ENCODE data around the gene STAC. TPM values are rescaled to one million over a fixed set of nuclear protein-coding genes. Genes with fewer than 3 reads are reported as not detected.

STAC gene
- total RNA-seq, 1 donor from 2014 or later, result 0.09 TPM

DNA sequence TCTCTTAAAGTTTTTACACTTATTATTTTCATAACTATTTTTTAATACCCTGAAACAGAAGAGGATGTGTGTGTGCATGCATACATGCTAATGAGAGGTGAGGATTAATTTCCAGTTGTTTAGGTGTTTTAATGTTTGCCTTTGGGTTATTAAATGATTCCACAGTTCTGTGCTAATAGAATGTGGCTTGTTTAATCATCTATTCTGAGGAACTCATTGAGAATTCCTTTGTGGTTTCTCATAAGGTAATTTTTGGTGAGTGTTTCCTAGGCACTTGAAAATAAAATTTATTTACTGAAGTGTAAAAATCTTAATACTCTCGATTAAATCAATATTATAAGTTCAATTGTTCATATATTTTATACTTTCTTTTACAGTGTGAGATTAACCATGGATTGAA lies 38.0 kb downstream of the STAC start:
- H3K27ac Mint-ChIP-seq, result no peak overlapping the region
- DNase-seq (no peak), ATAC-seq (ENCODE audit: low read depth) (no peak)
- CTCF ChIA-PET, result no interaction called here
- no peaks in the 10 kb centered on the region for H3K36me3 Mint-ChIP-seq (ENCODE audit: low read depth)
- H3K9me3 Mint-ChIP-seq, result peaks cover 3% of the 10 kb centered on the region
- no peak for TF ChIP-seq CTCF (IDR thresholded peaks at IDR 0.05)
- POLR2A ChIA-PET, result no interaction called here
- no peaks in the 10 kb centered on the region for H3K4me1 Mint-ChIP-seq
- intact Hi-C loops (cut with micrococcal nuclease), result no loop called here
- H3K27me3 Mint-ChIP-seq, result peaks cover 8% of the 10 kb centered on the region
- H3K4me3 Mint-ChIP-seq, result no peak overlapping the region

DNA sequence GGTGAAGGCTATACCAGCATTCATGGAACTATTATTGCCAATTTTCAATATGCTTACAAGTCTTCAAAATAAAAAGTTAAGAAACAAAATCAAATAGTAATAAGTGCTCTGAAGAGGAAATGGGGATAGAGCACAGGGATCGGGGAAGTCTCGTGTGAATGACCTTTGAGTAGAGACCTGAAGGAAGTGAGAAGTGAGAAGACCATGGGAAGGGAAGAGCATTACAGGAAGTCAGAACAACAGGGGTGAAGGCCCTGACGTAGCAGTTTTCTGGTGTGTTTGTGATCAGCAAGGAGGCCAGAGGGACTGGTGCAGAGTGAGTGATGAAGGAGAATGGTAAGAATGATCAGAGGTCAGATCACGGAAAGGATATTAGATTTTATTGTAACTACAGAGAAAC lies 48.1 kb downstream of the STAC start:
- intact Hi-C loops (cut with micrococcal nuclease), result no loop called here
- ATAC-seq (ENCODE audit: low read depth) (no peak), DNase-seq (no peak)
- H3K27me3 Mint-ChIP-seq, result no peaks in the 10 kb centered on the region
- no peak for TF ChIP-seq CTCF (IDR thresholded peaks at IDR 0.05)
- H3K27ac Mint-ChIP-seq, result no peak overlapping the region
- POLR2A ChIA-PET, result no interaction called here
- CTCF ChIA-PET, result no interaction called here
- no peaks in the 10 kb centered on the region for H3K9me3 Mint-ChIP-seq
- no peak overlapping the region for H3K4me3 Mint-ChIP-seq
- no peaks in the 10 kb centered on the region for H3K4me1 Mint-ChIP-seq
- no peaks in the 10 kb centered on the region for H3K36me3 Mint-ChIP-seq (ENCODE audit: low read depth)

GRCh38 chr3:36429986-36430485 lies 49.7 kb downstream of the STAC start:
- no peak for ATAC-seq (ENCODE audit: low read depth)
- intact Hi-C loops (cut with micrococcal nuclease), result no loop called here
- no peak for DNase-seq
- ChIA-PET CTCF (no interaction called here), POLR2A (no interaction called here)
- H3K27me3 Mint-ChIP-seq, result no peaks in the 10 kb centered on the region
- H3K36me3 Mint-ChIP-seq (ENCODE audit: low read depth), result no peaks in the 10 kb centered on the region
- H3K9me3 Mint-ChIP-seq, result no peaks in the 10 kb centered on the region
- H3K27ac Mint-ChIP-seq, result no peak overlapping the region
- H3K4me1 Mint-ChIP-seq, result no peaks in the 10 kb centered on the region
- H3K4me3 Mint-ChIP-seq, result no peak overlapping the region
- no peak for TF ChIP-seq CTCF (IDR thresholded peaks at IDR 0.05)

DNA sequence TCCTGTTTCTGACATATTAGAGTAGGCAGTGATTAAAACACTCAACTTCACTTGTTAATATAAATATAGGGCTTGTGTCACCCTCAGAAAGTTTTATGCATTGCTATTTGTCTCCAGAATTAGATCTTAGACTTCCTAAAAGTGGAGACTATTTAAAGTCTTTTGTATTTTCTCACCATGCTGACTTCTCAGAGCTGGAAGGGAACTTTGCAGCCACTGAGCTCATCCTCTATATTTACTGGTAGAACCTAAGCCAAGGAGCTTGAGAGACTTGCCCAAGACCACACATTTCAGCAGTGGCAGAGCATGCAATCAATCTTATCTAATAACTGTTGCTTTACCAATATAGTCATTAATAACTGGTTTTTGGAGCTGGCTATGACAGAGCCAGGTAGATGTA lies 53.2 kb downstream of the STAC start:
- TF ChIP-seq CTCF (IDR thresholded peaks at IDR 0.05), result no peak
- ATAC-seq (ENCODE audit: low read depth), result no peak
- Mint-ChIP-seq H3K4me3 (no peak overlapping the region), H3K27me3 (no peaks in the 10 kb centered on the region), H3K36me3 (ENCODE audit: low read depth) (no peaks in the 10 kb centered on the region), H3K4me1 (no peaks in the 10 kb centered on the region), H3K9me3 (no peaks in the 10 kb centered on the region), H3K27ac (no peak overlapping the region)
- CTCF ChIA-PET, result no interaction called here
- intact Hi-C loops (cut with micrococcal nuclease), result no loop called here
- POLR2A ChIA-PET, result no interaction called here
- DNase-seq, result no peak

GRCh38 chr3:36434687-36435426 lies 54.6 kb downstream of the STAC start:
- H3K27ac Mint-ChIP-seq, result no peak overlapping the region
- H3K4me3 Mint-ChIP-seq, result no peak overlapping the region
- intact Hi-C loops (cut with micrococcal nuclease), result no loop called here
- ATAC-seq (ENCODE audit: low read depth) (no peak), DNase-seq (no peak)
- no peaks in the 10 kb centered on the region for H3K4me1 Mint-ChIP-seq
- H3K27me3 Mint-ChIP-seq, result no peaks in the 10 kb centered on the region
- ChIA-PET CTCF (no interaction called here), POLR2A (no interaction called here)
- H3K9me3 Mint-ChIP-seq, result no peaks in the 10 kb centered on the region
- no peak for TF ChIP-seq CTCF (IDR thresholded peaks at IDR 0.05)
- H3K36me3 Mint-ChIP-seq (ENCODE audit: low read depth), result no peaks in the 10 kb centered on the region
